ENCODE measurements around the gene NCL.
"Not testable (repeated sequence)": the region's sequence is repeated elsewhere in the genome, so short reads cannot be mapped to it uniquely, and the experiment has no call there.

Gene NCL

GRCh38 chr2:231467613-231468530 lies 3.6 kb upstream of the NCL start:
- no peak for DNase-seq

DNA sequence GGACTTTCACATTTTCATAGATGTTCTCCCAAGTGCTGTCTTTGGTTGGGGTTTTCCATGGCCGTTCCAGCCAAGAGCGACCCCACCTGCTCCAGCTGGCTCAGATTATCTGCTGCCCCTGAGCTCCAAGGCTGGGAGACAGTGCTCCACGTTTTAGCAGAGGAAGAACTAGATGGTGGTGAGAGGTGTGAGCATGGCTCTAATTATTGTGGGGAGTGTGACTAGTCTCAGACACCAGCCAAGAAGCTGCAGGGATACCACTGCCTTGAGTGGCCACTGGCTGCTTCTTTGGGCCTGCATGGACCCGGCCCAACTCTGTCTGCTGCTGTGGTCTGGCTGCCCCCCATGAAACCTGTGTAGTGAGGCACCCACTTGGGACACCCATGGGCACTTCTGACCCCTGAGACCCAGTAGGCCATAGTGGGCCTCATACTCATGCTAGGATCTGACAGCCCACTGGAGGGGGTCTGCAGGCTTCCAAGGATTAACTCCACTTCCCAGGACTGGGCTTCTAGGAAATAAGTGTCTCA lies 2.8 kb upstream of the NCL start:
- no peak for DNase-seq

DNA sequence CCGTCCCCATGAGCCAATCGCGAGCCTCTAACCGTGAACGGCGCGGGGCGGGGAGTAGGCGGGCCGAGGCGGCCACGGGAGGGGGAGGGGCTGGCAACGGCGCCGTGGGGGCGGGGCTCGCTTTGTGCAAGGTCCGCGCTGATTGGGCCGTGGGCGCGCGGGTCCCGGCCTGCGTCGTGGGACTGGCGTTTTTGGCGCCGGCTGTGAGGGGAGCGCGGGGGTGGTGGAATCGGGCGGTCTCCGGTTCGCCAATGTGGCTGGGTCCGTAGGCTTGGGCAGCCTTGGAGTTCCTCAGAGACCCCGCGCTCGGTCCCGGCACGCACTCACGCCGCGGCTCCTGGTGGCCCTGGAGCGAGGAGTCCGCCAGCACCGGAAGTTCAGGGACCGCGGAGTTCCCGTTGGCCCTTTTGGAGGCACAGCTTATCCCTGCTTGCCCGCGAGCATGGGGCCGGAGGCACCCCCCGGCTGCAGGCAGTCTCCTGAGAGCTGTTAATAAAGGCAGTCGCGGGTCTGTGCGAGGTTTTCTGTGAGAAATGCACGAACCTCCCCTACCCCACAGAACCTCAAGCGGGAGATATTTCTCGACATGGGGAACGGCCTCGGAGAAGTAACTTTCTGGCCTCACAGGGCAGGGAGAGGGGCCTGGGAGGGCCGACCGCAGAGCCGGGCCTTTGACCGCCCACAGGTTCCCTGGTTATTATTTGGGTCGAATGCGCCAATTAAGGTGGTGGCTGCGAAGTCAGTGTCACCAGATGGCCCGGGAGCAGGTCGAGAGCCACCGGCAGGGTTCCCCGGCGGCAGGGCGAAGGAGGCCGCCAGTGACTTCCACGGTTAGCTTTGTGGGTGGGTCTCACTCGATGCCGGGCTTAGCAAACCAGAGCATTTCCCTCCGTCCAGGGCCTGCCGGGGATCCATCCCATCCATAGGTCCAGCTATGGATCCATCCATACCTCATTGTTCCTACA lies 574 bp upstream of the NCL start:
- DNase-seq = peak; percentile 93

DNA sequence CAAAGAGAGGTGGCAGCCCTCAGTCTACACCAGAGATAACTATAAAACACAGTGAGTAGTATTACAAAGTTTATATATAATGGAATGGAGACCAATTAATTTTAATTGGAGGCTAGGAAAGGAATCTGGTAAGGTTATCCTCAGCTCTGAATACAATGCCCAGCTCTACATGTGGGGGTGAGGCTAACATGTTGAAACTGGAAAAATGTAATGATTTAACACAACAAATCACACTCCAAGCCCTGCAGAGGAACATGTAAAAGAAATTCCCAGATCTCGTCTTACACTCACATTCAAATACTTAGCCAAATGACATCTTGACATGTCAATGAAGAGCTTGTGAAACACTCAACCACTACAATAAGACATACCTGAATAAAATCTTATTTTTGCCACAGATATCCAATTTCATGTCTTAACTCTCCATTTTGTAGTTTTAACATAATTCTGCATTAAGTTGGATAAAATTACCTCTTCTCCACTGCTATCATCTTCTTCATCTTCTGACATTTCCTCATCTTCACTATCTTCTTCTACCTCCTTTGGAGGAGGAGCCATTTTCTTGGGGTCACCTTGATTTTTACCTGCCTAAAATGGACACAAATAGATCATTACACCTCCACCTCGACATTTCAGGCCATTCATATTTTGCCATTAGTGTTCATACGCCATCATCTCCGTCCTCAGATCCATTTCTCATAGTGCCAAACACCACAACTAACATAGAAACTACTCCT lies 1.4 kb downstream of the NCL start:
- DNase-seq = no peak

GRCh38 chr2:231461516-231461971 lies 2.7 kb downstream of the NCL start:
- no peak for DNase-seq

GRCh38 chr2:231460841-231461240 lies 3.4 kb downstream of the NCL start:
- not testable (repeated sequence) for DNase-seq

- no peak for DNase-seq
These were observed 4.0 kb downstream of the NCL start for GRCh38 chr2:231460073-231460835.

- DNase-seq = no peak
These were observed 5.9 kb downstream of the NCL start for GRCh38 chr2:231458368-231458767.

DNA sequence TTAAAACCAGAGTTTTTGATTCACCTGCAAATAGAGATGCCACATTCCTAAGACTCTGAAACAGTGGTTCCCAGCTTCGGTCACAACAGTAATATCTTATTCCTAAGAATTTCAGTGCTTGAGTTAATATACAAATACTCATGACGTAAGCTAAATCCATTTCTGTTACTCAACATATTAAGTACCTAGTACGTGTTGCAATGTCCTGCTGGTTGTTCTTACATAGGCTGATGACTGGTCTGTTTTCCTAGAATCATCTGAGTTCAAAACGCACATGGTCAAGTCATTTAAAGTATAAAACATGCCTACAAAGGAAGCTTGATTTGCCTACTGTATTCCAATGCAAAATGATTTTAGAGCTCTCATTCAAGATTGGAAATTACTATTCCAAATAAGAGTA lies 7.2 kb downstream of the NCL start:
- no peak for DNase-seq

DNA sequence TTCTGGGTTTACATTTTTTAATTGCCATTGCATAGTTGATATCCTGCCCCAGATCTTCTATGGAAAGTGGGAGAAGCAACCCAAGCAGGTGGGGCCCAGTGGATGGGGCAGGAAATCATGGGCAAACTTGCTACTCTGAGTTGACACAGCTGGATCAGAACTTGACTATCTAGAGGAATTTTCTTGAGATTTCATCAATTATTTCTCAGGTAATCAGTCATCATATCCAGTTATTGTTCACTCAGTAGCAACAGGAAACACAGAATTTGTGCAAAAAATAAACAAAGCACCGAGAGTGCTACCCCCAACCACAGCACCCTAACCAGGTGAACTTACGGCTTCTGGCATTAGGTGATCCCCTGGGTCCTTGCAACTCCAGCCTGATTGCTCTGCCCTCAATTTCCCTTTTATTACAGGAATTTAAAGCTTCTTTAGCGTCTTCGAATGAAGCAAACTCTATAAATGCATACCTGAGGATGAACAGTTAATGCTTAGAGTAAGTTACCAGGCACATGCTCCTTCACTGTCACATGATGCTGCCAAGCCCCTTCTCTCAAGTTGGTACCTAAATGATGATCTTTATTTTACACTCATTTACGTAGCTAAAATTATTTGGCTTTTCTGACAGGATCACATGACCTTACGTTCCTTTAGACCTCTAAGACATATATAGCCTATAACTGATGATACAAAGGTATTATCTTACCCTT lies 7.8 kb downstream of the NCL start:
- DNase-seq = no peak

DNA sequence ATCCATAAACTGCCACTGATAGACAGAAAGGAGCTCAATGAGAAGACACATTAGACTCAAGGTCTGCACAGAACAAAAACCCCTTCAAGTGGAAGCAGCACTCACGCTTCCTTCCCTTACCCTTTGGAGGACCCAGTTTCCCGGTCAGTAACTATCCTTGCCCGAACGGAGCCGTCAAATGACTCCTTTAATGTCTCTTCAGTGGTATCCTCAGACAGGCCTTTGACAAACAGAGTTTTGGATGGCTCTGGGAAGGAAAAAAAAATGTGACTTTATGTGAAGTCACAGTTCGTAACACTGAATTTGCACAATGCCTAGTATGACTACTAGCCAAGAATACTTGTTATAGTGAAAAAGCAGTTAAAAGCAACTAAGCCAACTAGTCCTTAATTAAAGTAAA lies 8.4 kb downstream of the NCL start:
- no peak for DNase-seq

DNA sequence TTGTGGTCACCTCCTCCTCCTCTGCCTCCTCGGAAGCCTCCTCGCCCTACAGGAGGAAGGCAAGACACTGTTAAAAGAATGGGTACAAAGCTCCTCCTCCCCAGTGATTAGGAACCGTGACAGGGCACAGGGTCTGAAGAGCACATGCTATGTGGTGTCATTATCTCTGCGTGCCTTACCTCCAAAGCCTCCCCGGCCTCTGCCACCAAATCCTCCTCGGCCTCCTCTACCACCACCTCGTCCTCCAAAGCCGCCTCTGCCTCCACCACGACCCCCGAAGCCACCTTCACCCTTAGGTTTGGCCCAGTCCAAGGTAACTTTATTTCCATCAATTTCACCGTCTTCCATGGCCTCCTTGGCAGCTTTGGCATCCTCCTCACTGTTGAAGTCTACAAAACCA lies 9.1 kb downstream of the NCL start:
- no peak for DNase-seq

GRCh38 chr2:231454361-231454791 lies 9.9 kb downstream of the NCL start:
- no peak for DNase-seq

GRCh38 chr2:231452799-231453508 lies 11.3 kb downstream of the NCL start:
- no peak for DNase-seq

GRCh38 chr2:231450548-231450989 lies 13.7 kb downstream of the NCL start:
- DNase-seq = no peak

DNA sequence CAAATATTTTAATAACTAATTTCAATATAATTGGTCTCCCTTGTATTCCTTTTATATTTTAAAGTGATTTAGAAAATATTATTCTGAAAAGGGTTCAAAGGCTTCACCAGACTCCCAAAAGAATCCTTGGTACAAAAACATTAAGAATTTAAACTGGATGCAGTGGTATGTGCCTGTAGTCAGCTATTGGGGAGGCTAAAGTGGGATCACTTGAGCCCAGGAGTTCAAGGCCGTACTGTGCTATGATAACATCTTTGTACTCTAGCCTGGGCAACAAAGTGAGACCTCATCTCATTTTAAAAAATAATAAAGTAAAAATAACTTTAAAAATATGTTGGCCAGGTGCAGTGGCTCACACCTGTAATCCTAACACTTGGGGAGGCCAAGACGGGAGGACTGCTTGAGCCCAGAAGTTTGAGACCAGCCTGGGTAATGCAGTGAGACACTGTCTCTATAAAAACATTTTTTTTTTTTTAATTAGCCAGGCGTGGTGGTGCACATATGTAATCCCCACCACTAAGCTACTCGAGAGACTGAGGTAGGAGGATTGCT lies 14.7 kb downstream of the NCL start:
- DNase-seq = no peak

- no peak for DNase-seq
These were observed 27.3 kb downstream of the NCL start for GRCh38 chr2:231436957-231437356.

DNA sequence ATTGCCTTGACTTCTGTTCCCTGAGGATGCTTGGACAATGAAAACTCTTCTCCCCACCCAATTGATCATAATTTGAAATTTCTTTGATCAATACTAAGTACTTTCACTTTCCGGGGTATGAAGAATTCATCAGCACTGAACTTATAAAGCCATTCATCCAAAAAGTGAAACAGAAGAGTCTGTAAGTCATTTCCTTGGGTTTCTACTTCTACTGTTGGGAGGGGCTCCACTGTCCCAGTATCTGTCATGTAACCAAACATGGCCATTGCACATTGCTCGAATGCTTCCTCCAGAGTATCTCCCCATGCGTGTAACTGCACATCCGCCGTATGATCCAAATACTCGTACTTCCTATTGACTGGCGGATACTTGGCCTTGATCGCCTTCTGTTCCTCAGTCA lies 30.3 kb downstream of the NCL start:
- DNase-seq = no peak

DNA sequence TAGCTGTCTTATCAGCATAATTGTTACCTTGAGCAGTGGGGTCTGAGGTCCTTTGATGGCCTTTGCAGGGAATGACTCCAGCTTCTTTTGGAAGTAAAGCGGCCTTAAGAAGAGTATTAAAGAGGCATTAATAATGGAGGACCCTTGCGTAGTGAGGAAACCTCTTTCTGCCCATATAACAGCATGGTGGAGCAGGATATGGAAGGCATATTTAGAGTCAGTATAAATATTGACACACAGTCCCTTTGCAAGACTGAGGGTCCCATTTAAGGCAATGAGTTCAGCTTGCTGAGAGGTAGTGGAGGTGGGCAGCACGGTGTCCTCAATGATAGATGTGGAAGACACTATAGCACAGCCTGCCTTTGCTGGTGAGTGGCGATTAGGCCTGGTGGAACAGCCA lies 32.7 kb downstream of the NCL start:
- DNase-seq = no peak

DNA sequence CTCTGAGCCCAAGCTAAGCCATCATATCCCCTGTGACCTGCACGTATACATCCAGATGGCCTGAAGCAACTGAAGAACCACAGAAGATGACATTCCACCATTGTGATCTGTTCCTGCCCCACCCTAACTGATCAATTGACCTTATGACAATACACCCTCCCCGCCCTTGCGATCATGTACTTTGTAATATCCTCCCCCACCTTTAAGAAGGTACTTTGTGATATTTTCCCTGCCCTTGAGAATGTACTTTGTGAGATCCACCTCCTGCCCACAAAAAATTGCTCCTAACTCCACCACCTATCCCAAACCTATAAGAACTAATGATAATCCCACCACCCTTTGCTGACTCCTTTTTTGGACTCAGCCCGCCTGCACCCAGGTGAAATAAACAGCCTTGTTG lies 33.8 kb downstream of the NCL start:
- DNase-seq = not testable (repeated sequence)
